Erythroblast (primary cell): ENCODE measurements around the gene ASAP2.

ENCODE experiments used
- GATA1 ChIP-seq: IDR thresholded peaks from 2 replicates; pipeline ENCODE4 v1.6.1; 2011; ENCODE audit warnings: low read depth, mild to moderate bottlenecking, control low read depth, low read length, moderate library complexity
- POLR2A ChIP-seq: IDR thresholded peaks from 2 replicates; pipeline ENCODE4 v1.6.1; 2011; ENCODE audit warnings: mild to moderate bottlenecking, low read length

GRCh38 chr2:9286554-9287399 lies 80.2 kb downstream of the ASAP2 start:
- TF ChIP-seq POLR2A, result no peak
- no peak for TF ChIP-seq GATA1
